AG04450 (cell line): Measurements from ENCODE around the gene PRC1. TPM values are rescaled to one million over a fixed set of nuclear protein-coding genes. Genes with fewer than 3 reads are reported as not detected.

Experiments used
- CTCF ChIA-PET: fragments of 300-600, 350-600 bp; formaldehyde crosslinking; extraction: SDS; loops from one replicate; lab custom pipeline; 2022; ENCODE audit warnings: antibody characterized with exemption, inconsistent platforms; lab: Charles Lee
- POLR2A ChIA-PET: fragments of 350-600 bp; formaldehyde crosslinking; extraction: SDS; loops from one replicate; lab custom pipeline; 2021; ENCODE audit warnings: antibody characterized with exemption, inconsistent platforms; lab: Yijun Ruan, JAX
- DNase-seq: peaks from one replicate; pipeline ENCODE4 v3.0.0-alpha.2; 2011; ENCODE audit warnings: low read depth, low spot score
- H3K27ac ChIP-seq: one replicate; pipeline ENCODE4 v1.5.1; 2012; ENCODE audit warnings: low read depth, low read length, control low read depth
- H3K27me3 ChIP-seq: one replicate; pipeline ENCODE4 v1.6.0; 2012; ENCODE audit warnings: low read length; ENCODE audit not compliant: control insufficient read depth, insufficient read depth
- H3K4me3 ChIP-seq: 2 replicates; pipeline ENCODE4 v1.5.1; 2011; ENCODE audit warnings: mild to moderate bottlenecking, low read depth, low read length, control low read depth
- H3K9me3 ChIP-seq: 2 replicates; pipeline ENCODE4 v1.5.1; 2012; ENCODE audit warnings: low read length; ENCODE audit not compliant: control insufficient read depth, insufficient read depth
- CTCF ChIP-seq: IDR thresholded peaks from 2 replicates; pipeline ENCODE4 v1.5.1; 2011; ENCODE audit warnings: low read depth, low read length, control low read depth, inconsistent platforms
- polyA plus RNA-seq: library from polyadenylated mRNA; depleted of rRNA; stranded (reverse); fragments of >200 nt; gene quantifications from 2 replicates; pipeline ENCODE4 v1.2.3, GENCODE V29; 2011

The PRC1 gene
- polyA plus RNA-seq, 1 experiment = 77.5 TPM

- ChIA-PET POLR2A (no interaction called here), CTCF (interaction anchor here (0.8 to 7.8 kb wide), 4 partner anchors 23 to 69 kb away, joined by 3 to 70 read pairs (median 8); partner anchors contain the start of gene HDDC3)
- Histone ChIP-seq H3K4me3 (no peak overlapping the region), H3K9me3 (no peaks in the 10 kb centered on the region), H3K27ac (no peak overlapping the region), H3K27me3 (no peaks in the 10 kb centered on the region)
- TF ChIP-seq CTCF = no peak
- no peak for DNase-seq
Observed at GRCh38 chr15:90986790-90987507, 7.4 kb downstream of the PRC1 start.

- DNase-seq = no peak
- Histone ChIP-seq H3K27me3 (no peaks in the 10 kb centered on the region), H3K27ac (no peak overlapping the region), H3K9me3 (no peaks in the 10 kb centered on the region), H3K4me3 (no peak overlapping the region)
- POLR2A ChIA-PET = no interaction called here
- CTCF ChIA-PET = interaction anchor here (1.3 to 7.8 kb wide), 2 partner anchors 25 to 290 kb away, joined by 4 to 70 read pairs; no protein-coding TSS in a partner anchor
- no peak for TF ChIP-seq CTCF
Observed at GRCh38 chr15:90982135-90982534, 12.2 kb downstream of the PRC1 start.

- H3K9me3 ChIP-seq = no peaks in the 10 kb centered on the region
- TF ChIP-seq CTCF = no peak
- no peaks in the 10 kb centered on the region for H3K27me3 ChIP-seq
- DNase-seq = no peak
- ChIA-PET CTCF (interaction anchor here (1.4 to 1.8 kb wide), 2 partner anchors 25 to 48 kb away, joined by 3 to 14 read pairs; no protein-coding TSS in a partner anchor), POLR2A (interaction anchor here (1.0 kb wide), 1 partner anchor 8 kb away, joined by 3 read pairs; no protein-coding TSS in a partner anchor)
- H3K27ac ChIP-seq = no peak overlapping the region
- H3K4me3 ChIP-seq = no peak overlapping the region
Observed at GRCh38 chr15:90981681-90982080, 12.7 kb downstream of the PRC1 start.

- POLR2A ChIA-PET = interaction anchor here (0.5 kb wide), 1 partner anchor 13 kb away, joined by 3 read pairs; no protein-coding TSS in a partner anchor
- CTCF ChIA-PET = interaction anchor here (0.8 to 4.2 kb wide), 7 partner anchors 23 to 76 kb away, joined by 3 to 50 read pairs (median 6); partner anchors contain the start of genes HDDC3, RCCD1 and UNC45A
- Histone ChIP-seq H3K9me3 (no peaks in the 10 kb centered on the region), H3K27me3 (no peaks in the 10 kb centered on the region), H3K4me3 (no peak overlapping the region), H3K27ac (no peak overlapping the region)
- no peak for TF ChIP-seq CTCF
- DNase-seq = no peak
Observed at GRCh38 chr15:90979582-90979981, 14.8 kb downstream of the PRC1 start.

- Histone ChIP-seq H3K9me3 (no peaks in the 10 kb centered on the region), H3K4me3 (no peak overlapping the region), H3K27me3 (no peaks in the 10 kb centered on the region), H3K27ac (no peak overlapping the region)
- no peak for TF ChIP-seq CTCF
- ChIA-PET POLR2A (no interaction called here), CTCF (no interaction called here)
- no peak for DNase-seq
Observed at GRCh38 chr15:90974216-90974615, 20.1 kb downstream of the PRC1 start.
